GM12864 (cell line): ENCODE data around the gene ULK3.
A peak's percentile ranks its signal among the peaks of the same experiment; 100 is the strongest.
"Not testable (repeated sequence)": the region's sequence is repeated elsewhere in the genome, so short reads cannot be mapped to it uniquely, and the experiment has no call there.

ENCODE experiments used
- DNase-seq: peaks from one replicate; pipeline ENCODE4 v3.0.0-alpha.2; 2011; ENCODE audit warnings: low read depth
- H3K4me3 ChIP-seq: 2 replicates; pipeline ENCODE4 v1.5.1; 2011; ENCODE audit warnings: mild to moderate bottlenecking, low read depth, low read length, control low read depth
- CTCF ChIP-seq: IDR thresholded peaks from 2 replicates; pipeline ENCODE4 v1.5.1; 2011; ENCODE audit warnings: low read depth, mild to moderate bottlenecking, moderate library complexity, low read length, control low read depth, inconsistent platforms; ENCODE audit errors: missing control alignments

Gene ULK3

GRCh38 chr15:74888716-74889115, 45.8 kb upstream of the ULK3 start:
- no peak for DNase-seq
- no peak overlapping the region; the same call in none of the 2 replicates for H3K4me3 ChIP-seq
- TF ChIP-seq CTCF, result no peak

GRCh38 chr15:74887537-74888193, 44.7 kb upstream of the ULK3 start:
- not testable (repeated sequence) for H3K4me3 ChIP-seq, DNase-seq

GRCh38 chr15:74885461-74885860, 42.5 kb upstream of the ULK3 start:
- H3K4me3 ChIP-seq, result no peak overlapping the region
- TF ChIP-seq CTCF, result no peak
- no peak for DNase-seq

GRCh38 chr15:74884428-74885223, 41.7 kb upstream of the ULK3 start:
- DNase-seq, result no peak
- H3K4me3 ChIP-seq, result no peak overlapping the region
- no peak for TF ChIP-seq CTCF

- TF ChIP-seq CTCF, result no peak
- no peak overlapping the region for H3K4me3 ChIP-seq
- no peak for DNase-seq
Observed at GRCh38 chr15:74882528-74882927, 39.6 kb upstream of the ULK3 start.

- DNase-seq, result no peak
- no peak overlapping the region for H3K4me3 ChIP-seq
- TF ChIP-seq CTCF, result no peak
Observed at GRCh38 chr15:74878273-74878672, 35.3 kb upstream of the ULK3 start.

- TF ChIP-seq CTCF, result no peak
- no peak for DNase-seq
- peak overlapping the region; percentile 93 for H3K4me3 ChIP-seq
Observed at GRCh38 chr15:74873756-74874424, 30.9 kb upstream of the ULK3 start.
